Endodermal cell (in vitro differentiated cells): ENCODE results near the gene DDAH1. TPM values are rescaled to one million over a fixed set of nuclear protein-coding genes. Genes with fewer than 3 reads are reported as not detected.

Source experiments
- DNase-seq: peaks from one replicate; pipeline ENCODE4 v3.0.0-alpha.2; 2017
- H3K27ac ChIP-seq: 2 replicates; pipeline ENCODE4 v1.5.1; 2013; ENCODE audit warnings: mild to moderate bottlenecking, low read depth, low read length, moderate library complexity
- H3K27me3 ChIP-seq: 2 replicates; pipeline ENCODE4 v1.6.1; 2013; ENCODE audit warnings: mild to moderate bottlenecking, low read length, moderate library complexity; ENCODE audit not compliant: insufficient read depth, control insufficient read depth, poor library complexity, severe bottlenecking
- H3K36me3 ChIP-seq: 2 replicates; pipeline ENCODE4 v1.7.0; 2013; ENCODE audit warnings: mild to moderate bottlenecking, low read length, moderate library complexity; ENCODE audit not compliant: control insufficient read depth, insufficient read depth
- H3K4me1 ChIP-seq: one replicate; pipeline ENCODE4 v1.7.0; 2013; ENCODE audit warnings: low read length; ENCODE audit not compliant: control insufficient read depth, insufficient read depth
- H3K4me3 ChIP-seq: 2 replicates; pipeline ENCODE4 v1.5.1; 2013; ENCODE audit warnings: mild to moderate bottlenecking, low read length, moderate library complexity
- H3K9ac ChIP-seq: 2 replicates; pipeline ENCODE4 v1.6.1; 2013; ENCODE audit warnings: mild to moderate bottlenecking, low read length, moderate library complexity; ENCODE audit not compliant: poor library complexity, severe bottlenecking; ENCODE audit errors: extremely low read depth
- H3K9me3 ChIP-seq: 2 replicates; pipeline ENCODE4 v1.6.1; 2013; ENCODE audit warnings: mild to moderate bottlenecking, low read length, moderate library complexity; ENCODE audit not compliant: control insufficient read depth
- H3K27ac Mint-ChIP-seq: 2 replicates; pipeline ENCODE4 v1.8.0; 2020; ENCODE audit warnings: mixed read lengths
- H3K27me3 Mint-ChIP-seq: 2 replicates; pipeline ENCODE4 v1.8.0; 2021; ENCODE audit warnings: mild to moderate bottlenecking, mixed read lengths; ENCODE audit not compliant: insufficient read depth
- H3K36me3 Mint-ChIP-seq: 2 replicates; pipeline ENCODE4 v1.8.0; 2020; ENCODE audit warnings: low read depth, mixed read lengths
- H3K4me1 Mint-ChIP-seq: 2 replicates; pipeline ENCODE4 v1.8.0; 2020; ENCODE audit warnings: mixed read lengths
- H3K4me3 Mint-ChIP-seq: 2 replicates; pipeline ENCODE4 v1.8.0; 2020; ENCODE audit warnings: mild to moderate bottlenecking, moderate library complexity, mixed read lengths
- H3K9me3 Mint-ChIP-seq: 2 replicates; pipeline ENCODE4 v1.8.0; 2020; ENCODE audit warnings: mild to moderate bottlenecking, mixed read lengths
- WGBS, 2 experiments: methylation state at CpG; one replicate each; pipeline versions ENCODE4 v1.1.5 to v1.1.7; 2013; ENCODE audit warnings: missing lambda C conversion rate in 2 of 2, mixed read lengths in 1 of 2; ENCODE audit not compliant: insufficient coverage in 1 of 2, insufficient read length in 1 of 2; 5-methylcytosine and 5-hydroxymethylcytosine counted together
- total RNA-seq, 2 donors: library from RNA; stranded (reverse); fragmentation: NEBNext Ultra II Directional in 1 of 2; extraction: Animal tissue kit (Norgen Biotek cat#: 25700) in 1 of 2; gene quantifications; 2 replicates in 1 of 2; 3 replicates in 1 of 2; pipeline ENCODE4 v1.2.1, GENCODE V29; 2021
- TF ChIP-seq, protein P1 (sequence below): fragments of 200-600 bp; sonication (generic); conservative IDR thresholded peaks from 2 replicates; pipeline ENCODE4 v1.5.0; 2021; ENCODE audit warnings: antibody characterized with exemption, mild to moderate bottlenecking

DDAH1 gene
- total RNA-seq, 2 donors from 2014 or later, result 16.3 to 22.8 TPM

DNA sequence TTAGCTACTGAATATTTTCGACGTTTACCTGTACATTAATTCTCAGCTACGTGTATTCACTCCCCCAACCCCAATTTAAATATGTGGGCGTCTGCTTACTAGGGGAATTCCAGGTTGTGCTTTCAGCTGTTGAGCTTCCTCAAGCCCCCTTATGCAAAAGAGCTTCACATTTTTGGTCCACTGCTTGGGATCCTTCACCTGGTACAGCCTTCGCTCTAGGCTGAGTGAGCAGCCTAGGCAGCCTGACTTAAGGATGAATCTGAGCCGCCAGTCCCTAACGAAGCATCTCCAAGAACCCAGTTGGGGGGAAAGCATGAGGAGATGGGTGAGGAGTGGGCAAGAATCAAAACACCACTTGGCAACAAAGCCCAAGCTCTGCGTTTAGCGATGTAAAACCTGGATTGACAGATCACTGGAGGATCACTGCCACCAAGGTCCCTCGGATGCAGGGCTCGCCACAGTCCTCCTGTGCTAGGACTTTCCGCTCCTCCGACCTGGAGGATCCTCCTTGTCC lies 189.2 kb downstream of the DDAH1 start:
- TF ChIP-seq, protein P1, sequence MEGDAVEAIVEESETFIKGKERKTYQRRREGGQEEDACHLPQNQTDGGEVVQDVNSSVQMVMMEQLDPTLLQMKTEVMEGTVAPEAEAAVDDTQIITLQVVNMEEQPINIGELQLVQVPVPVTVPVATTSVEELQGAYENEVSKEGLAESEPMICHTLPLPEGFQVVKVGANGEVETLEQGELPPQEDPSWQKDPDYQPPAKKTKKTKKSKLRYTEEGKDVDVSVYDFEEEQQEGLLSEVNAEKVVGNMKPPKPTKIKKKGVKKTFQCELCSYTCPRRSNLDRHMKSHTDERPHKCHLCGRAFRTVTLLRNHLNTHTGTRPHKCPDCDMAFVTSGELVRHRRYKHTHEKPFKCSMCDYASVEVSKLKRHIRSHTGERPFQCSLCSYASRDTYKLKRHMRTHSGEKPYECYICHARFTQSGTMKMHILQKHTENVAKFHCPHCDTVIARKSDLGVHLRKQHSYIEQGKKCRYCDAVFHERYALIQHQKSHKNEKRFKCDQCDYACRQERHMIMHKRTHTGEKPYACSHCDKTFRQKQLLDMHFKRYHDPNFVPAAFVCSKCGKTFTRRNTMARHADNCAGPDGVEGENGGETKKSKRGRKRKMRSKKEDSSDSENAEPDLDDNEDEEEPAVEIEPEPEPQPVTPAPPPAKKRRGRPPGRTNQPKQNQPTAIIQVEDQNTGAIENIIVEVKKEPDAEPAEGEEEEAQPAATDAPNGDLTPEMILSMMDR, result no peak
- Histone ChIP-seq H3K9ac (peak overlapping the region; percentile 59), H3K27ac (peak overlapping the region; percentile 87), H3K27me3 (no peaks in the 10 kb centered on the region), H3K4me3 (peak overlapping the region; percentile 89), H3K9me3 (no peaks in the 10 kb centered on the region), H3K36me3 (peaks cover 15% of the 10 kb centered on the region), H3K4me1 (peaks cover 7% of the 10 kb centered on the region)
- Mint-ChIP-seq H3K4me1 (peaks cover 15% of the 10 kb centered on the region), H3K27me3 (no peaks in the 10 kb centered on the region), H3K27ac (peak overlapping the region; percentile 94), H3K4me3 (peak overlapping the region; percentile 78), H3K36me3 (peaks cover 13% of the 10 kb centered on the region), H3K9me3 (no peaks in the 10 kb centered on the region)
- WGBS, 2 experiments, result 4% methylated on average over 10 to 13 of the region's 13 CpGs
- DNase-seq, result no peak

DNA sequence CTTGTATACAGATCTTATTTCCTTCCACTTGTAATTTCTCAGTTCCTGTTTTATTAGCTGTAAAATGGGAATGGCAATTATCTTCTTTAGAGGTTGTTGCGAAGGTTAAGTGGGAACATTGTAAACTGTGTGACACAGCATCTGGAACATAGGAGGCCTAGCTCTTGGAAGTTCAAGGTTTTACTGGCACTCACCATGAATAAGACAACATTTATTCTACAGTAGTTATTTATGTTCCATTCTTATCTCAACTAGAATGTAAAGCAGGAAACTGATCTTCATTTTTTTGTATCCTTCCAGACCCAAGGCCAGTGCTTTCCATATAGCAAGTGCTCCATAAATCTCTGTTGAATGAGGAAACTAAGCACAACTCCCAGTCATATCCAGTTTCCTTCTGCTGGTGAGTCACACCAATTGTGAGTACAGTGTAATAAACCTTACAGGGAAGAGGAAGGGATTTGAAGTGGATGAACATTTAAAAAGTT lies 189.9 kb downstream of the DDAH1 start:
- 88% methylated on average over 1 of the region's 1 CpG; no CpG with 5 or more reads in 1 of the 2 experiments for WGBS, 2 experiments
- Mint-ChIP-seq H3K27ac (no peak overlapping the region), H3K4me1 (peaks cover 15% of the 10 kb centered on the region), H3K36me3 (peaks cover 19% of the 10 kb centered on the region), H3K9me3 (no peaks in the 10 kb centered on the region), H3K27me3 (no peaks in the 10 kb centered on the region), H3K4me3 (peak overlapping the region; percentile 78)
- H3K36me3 ChIP-seq, result peaks cover 23% of the 10 kb centered on the region
- peaks cover 7% of the 10 kb centered on the region for H3K4me1 ChIP-seq
- no peak overlapping the region for H3K27ac ChIP-seq
- DNase-seq, result no peak
- H3K9me3 ChIP-seq, result no peaks in the 10 kb centered on the region
- TF ChIP-seq, protein P1, result no peak
- peak overlapping the region; percentile 89 for H3K4me3 ChIP-seq
- H3K27me3 ChIP-seq, result no peaks in the 10 kb centered on the region
- H3K9ac ChIP-seq, result peak overlapping the region; percentile 59

DNA sequence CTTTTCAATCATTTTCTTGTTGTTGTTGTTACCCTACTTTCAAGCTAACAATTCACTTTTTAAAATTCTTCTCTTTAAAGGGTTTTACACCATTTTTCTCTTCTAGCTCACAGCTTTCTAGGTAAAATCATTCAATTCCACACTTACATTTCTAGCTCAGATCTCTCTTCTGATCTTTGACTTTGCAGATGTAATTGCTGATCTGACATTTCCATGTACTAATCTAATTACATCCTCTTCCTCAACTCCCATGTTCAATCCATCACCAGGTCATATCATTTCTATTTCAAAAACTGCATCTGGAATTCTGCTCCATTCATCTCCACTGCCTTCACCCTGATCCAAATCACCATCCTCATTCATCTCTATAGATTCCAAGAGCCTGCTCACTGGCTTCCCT lies 191.6 kb downstream of the DDAH1 start:
- Histone ChIP-seq H3K9ac (no peak overlapping the region), H3K36me3 (peaks cover 38% of the 10 kb centered on the region), H3K4me1 (peaks cover 7% of the 10 kb centered on the region), H3K9me3 (no peaks in the 10 kb centered on the region), H3K27me3 (no peaks in the 10 kb centered on the region), H3K4me3 (no peak overlapping the region), H3K27ac (no peak overlapping the region)
- Mint-ChIP-seq H3K27ac (no peak overlapping the region), H3K4me1 (peaks cover 15% of the 10 kb centered on the region), H3K36me3 (peaks cover 31% of the 10 kb centered on the region), H3K27me3 (no peaks in the 10 kb centered on the region), H3K4me3 (no peak overlapping the region), H3K9me3 (no peaks in the 10 kb centered on the region)
- DNase-seq, result no peak
- TF ChIP-seq, protein P1, result no peak
